AG04450 (cell line): Measurements from ENCODE around the gene SLC16A5. TPM values are rescaled to one million over a fixed set of nuclear protein-coding genes. Genes with fewer than 3 reads are reported as not detected.
A peak's percentile ranks its signal among the peaks of the same experiment; 100 is the strongest.

Experiments used
- CTCF ChIA-PET: fragments of 300-600, 350-600 bp; formaldehyde crosslinking; extraction: SDS; loops from one replicate; lab custom pipeline; 2022; ENCODE audit warnings: antibody characterized with exemption, inconsistent platforms; lab: Charles Lee
- POLR2A ChIA-PET: fragments of 350-600 bp; formaldehyde crosslinking; extraction: SDS; loops from one replicate; lab custom pipeline; 2021; ENCODE audit warnings: antibody characterized with exemption, inconsistent platforms; lab: Yijun Ruan, JAX
- DNase-seq: peaks from one replicate; pipeline ENCODE4 v3.0.0-alpha.2; 2011; ENCODE audit warnings: low read depth, low spot score
- H3K27ac ChIP-seq: one replicate; pipeline ENCODE4 v1.5.1; 2012; ENCODE audit warnings: low read depth, low read length, control low read depth
- H3K27me3 ChIP-seq: one replicate; pipeline ENCODE4 v1.6.0; 2012; ENCODE audit warnings: low read length; ENCODE audit not compliant: control insufficient read depth, insufficient read depth
- H3K4me3 ChIP-seq: 2 replicates; pipeline ENCODE4 v1.5.1; 2011; ENCODE audit warnings: mild to moderate bottlenecking, low read depth, low read length, control low read depth
- H3K9me3 ChIP-seq: 2 replicates; pipeline ENCODE4 v1.5.1; 2012; ENCODE audit warnings: low read length; ENCODE audit not compliant: control insufficient read depth, insufficient read depth
- polyA plus RNA-seq: library from polyadenylated mRNA; depleted of rRNA; stranded (reverse); fragments of >200 nt; gene quantifications from 2 replicates; pipeline ENCODE4 v1.2.3, GENCODE V29; 2011; rRNA removed
- small RNA-seq: library from RNA; depleted of rRNA; stranded (forward); fragments of <200 nt; gene quantifications from one replicate; pipeline ENCODE3, GENCODE V24; 2012; ENCODE audit warnings: low read depth; ENCODE audit not compliant: insufficient read length
- TF ChIP-seq, protein P1 (sequence below): IDR thresholded peaks from 2 replicates; pipeline ENCODE4 v1.5.1; 2011; ENCODE audit warnings: low read depth, low read length, control low read depth, inconsistent platforms

Gene SLC16A5
- polyA plus RNA-seq, 1 experiment: 2.9 TPM

DNA sequence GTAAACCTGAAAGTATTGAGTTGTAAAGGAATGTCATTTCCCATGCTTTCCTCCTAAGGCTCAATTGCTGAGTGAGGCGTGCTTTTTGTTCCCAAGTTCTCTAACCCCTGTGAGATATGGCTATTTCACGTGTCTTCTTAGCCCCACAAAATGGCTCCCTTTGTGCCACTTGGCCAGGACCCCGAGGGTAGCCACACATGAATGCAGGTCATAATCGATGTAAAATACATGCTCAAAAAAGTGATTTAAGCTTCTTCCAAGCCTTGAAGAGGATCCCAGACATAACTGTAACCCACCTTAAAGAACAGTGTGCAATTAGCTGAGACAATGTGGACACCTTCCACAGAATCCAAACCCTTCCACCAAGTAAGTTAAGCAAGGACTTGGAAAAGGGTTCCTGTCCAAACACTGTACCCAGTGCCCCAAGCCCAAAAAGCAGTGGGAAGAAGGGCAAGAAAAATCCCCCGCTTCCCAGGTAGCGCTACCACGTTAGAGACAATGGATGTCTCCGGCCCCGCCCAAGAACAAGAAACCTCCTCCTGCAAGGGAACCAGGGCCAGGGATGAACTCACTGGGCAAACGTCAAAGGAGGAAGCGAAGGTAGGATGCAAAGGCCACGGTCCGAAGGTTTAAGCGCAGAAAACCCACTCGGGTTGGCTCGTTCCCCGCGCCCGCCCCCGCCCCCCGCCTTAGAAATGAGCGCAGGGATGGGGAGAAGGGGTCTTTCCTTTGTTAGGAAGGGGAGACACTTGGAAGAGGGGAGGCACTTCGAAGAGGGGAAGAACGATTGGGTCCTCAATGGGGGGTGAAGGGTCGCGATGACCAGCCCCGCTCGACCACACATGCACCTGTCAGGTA is 65.4 kb downstream of the SLC16A5 start:
- DNase-seq: no peak
- no peaks in the 10 kb centered on the region; the same call in 1 of the 2 replicates for H3K9me3 ChIP-seq
- H3K27ac ChIP-seq: peak overlapping the region; percentile 47
- no peaks in the 10 kb centered on the region for H3K27me3 ChIP-seq
- TF ChIP-seq, protein P1, sequence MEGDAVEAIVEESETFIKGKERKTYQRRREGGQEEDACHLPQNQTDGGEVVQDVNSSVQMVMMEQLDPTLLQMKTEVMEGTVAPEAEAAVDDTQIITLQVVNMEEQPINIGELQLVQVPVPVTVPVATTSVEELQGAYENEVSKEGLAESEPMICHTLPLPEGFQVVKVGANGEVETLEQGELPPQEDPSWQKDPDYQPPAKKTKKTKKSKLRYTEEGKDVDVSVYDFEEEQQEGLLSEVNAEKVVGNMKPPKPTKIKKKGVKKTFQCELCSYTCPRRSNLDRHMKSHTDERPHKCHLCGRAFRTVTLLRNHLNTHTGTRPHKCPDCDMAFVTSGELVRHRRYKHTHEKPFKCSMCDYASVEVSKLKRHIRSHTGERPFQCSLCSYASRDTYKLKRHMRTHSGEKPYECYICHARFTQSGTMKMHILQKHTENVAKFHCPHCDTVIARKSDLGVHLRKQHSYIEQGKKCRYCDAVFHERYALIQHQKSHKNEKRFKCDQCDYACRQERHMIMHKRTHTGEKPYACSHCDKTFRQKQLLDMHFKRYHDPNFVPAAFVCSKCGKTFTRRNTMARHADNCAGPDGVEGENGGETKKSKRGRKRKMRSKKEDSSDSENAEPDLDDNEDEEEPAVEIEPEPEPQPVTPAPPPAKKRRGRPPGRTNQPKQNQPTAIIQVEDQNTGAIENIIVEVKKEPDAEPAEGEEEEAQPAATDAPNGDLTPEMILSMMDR: no peak
- ChIA-PET CTCF (no interaction called here), POLR2A (no interaction called here)
- peak overlapping the region; percentile 94 for H3K4me3 ChIP-seq

DNA sequence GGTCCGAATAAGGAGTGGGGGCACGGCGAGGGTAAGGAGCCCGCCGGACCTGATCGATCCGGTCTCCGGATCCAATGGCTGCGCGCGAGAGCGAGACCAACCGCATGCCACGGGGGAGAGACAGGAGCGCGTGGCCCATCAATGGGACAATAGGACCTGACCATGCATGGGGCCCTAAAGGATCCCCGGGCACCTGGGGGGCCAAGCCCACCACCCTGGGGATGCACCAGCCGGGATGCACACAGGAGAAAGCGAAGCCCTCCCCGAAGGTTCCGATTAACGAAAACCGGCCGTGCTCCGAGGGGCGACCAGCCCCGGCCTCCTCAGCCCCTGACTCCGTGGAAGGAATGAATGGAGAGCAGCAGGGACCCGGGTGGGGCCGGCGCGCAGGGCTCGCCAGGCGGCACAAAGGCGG is 66.0 kb downstream of the SLC16A5 start:
- H3K27ac ChIP-seq: no peak overlapping the region
- ChIA-PET CTCF (no interaction called here), POLR2A (interaction anchor here (1.5 kb wide), 2 partner anchors 22 to 39 kb away, joined by 5 to 7 read pairs; partner anchors contain the start of gene NT5C)
- no peak for DNase-seq
- no peaks in the 10 kb centered on the region; the same call in 1 of the 2 replicates for H3K9me3 ChIP-seq
- no peaks in the 10 kb centered on the region for H3K27me3 ChIP-seq
- TF ChIP-seq, protein P1: no peak
- H3K4me3 ChIP-seq: peak overlapping the region; percentile 94

DNA sequence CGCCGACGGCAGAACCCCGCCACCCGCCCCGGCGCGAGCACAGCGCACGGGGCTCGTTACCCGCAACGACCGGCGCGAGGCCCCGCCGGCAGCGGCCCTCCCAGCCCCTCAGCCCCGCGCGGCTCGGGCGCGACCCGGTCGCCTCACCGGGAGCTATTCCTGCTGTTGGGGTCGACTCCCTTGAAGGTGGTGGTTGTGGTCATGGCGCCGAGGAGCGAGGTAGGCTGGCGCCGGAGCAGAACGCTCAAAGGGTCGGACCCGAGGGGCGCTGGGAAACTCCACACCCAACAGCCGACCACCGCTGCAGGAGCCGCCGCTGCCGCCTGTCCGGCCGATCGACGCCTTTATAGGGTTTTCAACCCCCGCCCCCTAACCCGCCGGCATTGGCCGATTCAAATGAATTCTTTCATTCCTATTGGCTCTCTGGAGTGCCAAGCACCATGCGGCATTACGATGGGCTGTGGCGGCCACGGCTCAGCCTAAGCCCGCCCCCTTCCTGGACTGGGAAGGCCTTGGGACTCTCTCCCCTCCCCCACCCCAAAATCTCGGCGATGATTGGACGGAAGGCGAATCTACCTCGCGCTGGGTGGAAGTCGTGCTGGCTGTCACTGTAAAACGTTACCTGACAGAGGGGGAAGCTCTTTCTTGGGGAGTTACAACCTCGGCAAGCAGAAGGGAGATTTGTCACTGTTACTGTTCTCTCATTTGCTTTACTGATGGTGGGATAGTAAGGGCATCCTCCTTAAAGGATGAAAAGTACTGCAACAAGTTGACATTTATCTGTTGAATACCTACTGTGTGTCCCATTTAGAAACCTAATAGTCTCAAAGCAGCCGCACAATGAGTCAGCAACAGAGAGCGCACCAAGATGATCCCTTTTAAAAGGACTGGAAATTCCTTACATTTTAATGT is 66.7 kb downstream of the SLC16A5 start, which contains the start of gene JPT1:
TSS of gene JPT1 (minus strand) at position 318 of the 912 bp plus-strand sequence. CDS start at position 203, 115 bp downstream.
- peak; percentile 97 for DNase-seq
- Histone ChIP-seq H3K9me3 (no peaks in the 10 kb centered on the region; the same call in 1 of the 2 replicates), H3K27ac (no peak within 1 kb of the TSS), H3K4me3 (peak within 1 kb of the TSS; percentile 94), H3K27me3 (no peaks in the 10 kb centered on the region)
- TF ChIP-seq, protein P1: no peak
- POLR2A ChIA-PET: interaction anchor here (0.7 to 1.5 kb wide), 5 partner anchors 12 to 50 kb away, joined by 3 to 7 read pairs (median 4); partner anchors contain the start of gene NT5C
- CTCF ChIA-PET: interaction anchor here (0.6 kb wide), 1 partner anchor 22 kb away, joined by 3 read pairs; no protein-coding TSS in a partner anchor

DNA sequence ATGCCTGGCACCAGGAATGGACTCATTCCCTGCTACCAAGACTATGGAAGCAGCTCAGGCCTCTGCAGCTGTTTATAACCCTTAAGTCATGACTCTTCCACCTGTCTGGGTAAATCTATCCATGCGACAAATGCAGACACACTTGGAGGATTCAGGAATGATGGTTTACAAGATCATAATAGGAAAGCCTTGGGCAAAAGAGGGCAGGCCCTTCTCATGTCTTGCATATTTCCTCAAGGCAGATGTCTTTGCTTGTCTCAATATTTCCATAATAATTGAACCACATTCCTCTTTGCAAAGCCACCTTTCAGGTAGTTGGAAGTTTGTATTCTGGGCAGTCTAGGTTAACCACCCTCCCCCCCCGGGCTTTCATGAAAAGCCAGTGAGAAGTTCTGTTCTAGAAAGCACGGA is 67.4 kb downstream of the SLC16A5 start:
- H3K4me3 ChIP-seq: no peak overlapping the region
- ChIA-PET CTCF (no interaction called here), POLR2A (interaction anchor here (0.9 to 1.5 kb wide), 4 partner anchors 11 to 51 kb away, joined by 4 to 7 read pairs (median 4); partner anchors contain the start of gene NT5C)
- TF ChIP-seq, protein P1: no peak
- H3K9me3 ChIP-seq: no peaks in the 10 kb centered on the region; the same call in 1 of the 2 replicates
- DNase-seq: no peak
- H3K27ac ChIP-seq: no peak overlapping the region
- no peaks in the 10 kb centered on the region for H3K27me3 ChIP-seq

Small RNA genes within 50 kb of the gene (small RNA-seq; reads per million reads assigned to genes)
- not detected for gene AC111186.1
- not detected for gene RF00019
- not detected for gene RN7SL573P

Other genes starting within 250 kb of the SLC16A5 start
- gene GRIN2C, start 228.1 kb upstream of the SLC16A5 start, polyA plus RNA-seq: 0.01 TPM in 1 of 2 replicates, not detected in the other
- gene FDXR, start 215.0 kb upstream of the SLC16A5 start, polyA plus RNA-seq: 23.0 and 32.7 TPM in 2 replicates
- gene FADS6, start 194.3 kb upstream of the SLC16A5 start, polyA plus RNA-seq: not detected in 2 replicates
- gene USH1G, start 164.7 kb upstream of the SLC16A5 start, polyA plus RNA-seq: not detected in 2 replicates
- not detected in 2 replicates for gene OTOP2, start 163.7 kb upstream of the SLC16A5 start, polyA plus RNA-seq
- gene OTOP3, start 152.1 kb upstream of the SLC16A5 start, polyA plus RNA-seq: not detected in 2 replicates
- gene HID1, start 115.2 kb upstream of the SLC16A5 start, polyA plus RNA-seq: 1.4 and 1.8 TPM in 2 replicates
- gene CDR2L, start 100.3 kb upstream of the SLC16A5 start, polyA plus RNA-seq: 8.4 and 11.4 TPM in 2 replicates
- gene MRPL58, start 75.3 kb upstream of the SLC16A5 start, polyA plus RNA-seq: 48.5 and 53.7 TPM in 2 replicates
- 281 and 292 TPM in 2 replicates for gene ATP5PD, start 41.0 kb upstream of the SLC16A5 start, polyA plus RNA-seq
- gene KCTD2, start 40.7 kb upstream of the SLC16A5 start, polyA plus RNA-seq: 29.8 and 36.0 TPM in 2 replicates
- gene ARMC7, start 22.0 kb downstream of the SLC16A5 start, polyA plus RNA-seq: 5.6 and 6.5 TPM in 2 replicates
- gene NT5C, start 43.8 kb downstream of the SLC16A5 start, polyA plus RNA-seq: 22.6 and 27.9 TPM in 2 replicates
- 89.8 and 97.0 TPM in 2 replicates for gene JPT1, start 66.6 kb downstream of the SLC16A5 start, polyA plus RNA-seq
- gene SUMO2, start 95.0 kb downstream of the SLC16A5 start, polyA plus RNA-seq: 356 and 439 TPM in 2 replicates
- gene NUP85, start 117.7 kb downstream of the SLC16A5 start, polyA plus RNA-seq: 31.5 and 33.3 TPM in 2 replicates
- 25.0 and 25.8 TPM in 2 replicates for gene GGA3, start 173.7 kb downstream of the SLC16A5 start, polyA plus RNA-seq
- 53.8 and 62.6 TPM in 2 replicates for gene MRPS7, start 173.9 kb downstream of the SLC16A5 start, polyA plus RNA-seq
- gene MIF4GD, start 183.3 kb downstream of the SLC16A5 start, polyA plus RNA-seq: 6.0 and 6.9 TPM in 2 replicates
- gene SLC25A19, start 201.5 kb downstream of the SLC16A5 start, polyA plus RNA-seq: 3.5 and 4.4 TPM in 2 replicates